HepG2 (cell line): ENCODE measurements around the gene SPHK2. TPM values are rescaled to one million over a fixed set of nuclear protein-coding genes. Genes with fewer than 3 reads are reported as not detected.

Experiments
- CCAR2 ChIP-seq: fragments of 200-400 bp; formaldehyde crosslinking; optimal IDR thresholded peaks from 2 replicates; pipeline ENCODE3; 2018; ENCODE audit warnings: low read depth, mild to moderate bottlenecking, low read length, moderate library complexity
- KAT7 ChIP-seq: IDR thresholded peaks from 2 replicates; pipeline ENCODE4 v1.6.1; 2018; ENCODE audit warnings: borderline replicate concordance, missing compliant biosample characterization
- MTF1 ChIP-seq: sonication (generic); formaldehyde crosslinking; IDR thresholded peaks from 2 replicates; pipeline ENCODE4 v1.5.0; 2020; ENCODE audit warnings: missing genetic modification reagents
- PHF8 ChIP-seq: sonication (generic); formaldehyde crosslinking; IDR thresholded peaks from 2 replicates; pipeline ENCODE4 v1.5.0; 2020; ENCODE audit warnings: missing genetic modification reagents
- SRSF9 ChIP-seq: fragments of 200-400 bp; formaldehyde crosslinking; IDR thresholded peaks from 2 replicates; pipeline ENCODE4 v1.6.1; 2018; ENCODE audit warnings: borderline replicate concordance, mild to moderate bottlenecking, low read depth, low read length; ENCODE audit not compliant: insufficient read depth, poor library complexity, severe bottlenecking
- TBX3 ChIP-seq: fragments of 450-650 bp; IDR thresholded peaks from 2 replicates; pipeline ENCODE4 v1.6.1; 2017; ENCODE audit warnings: antibody characterized with exemption, mild to moderate bottlenecking, inconsistent platforms, borderline replicate concordance
- U2AF1 ChIP-seq: fragments of 200-400 bp; formaldehyde crosslinking; optimal IDR thresholded peaks from 2 replicates; pipeline ENCODE3; 2017; ENCODE audit warnings: mild to moderate bottlenecking, low read depth, low read length
- ZBTB42 ChIP-seq: sonication (generic); formaldehyde crosslinking; IDR thresholded peaks from 2 replicates; pipeline ENCODE4 v1.5.0; 2020; ENCODE audit warnings: mild to moderate bottlenecking, missing genetic modification reagents
- ZFX ChIP-seq: sonication (generic); formaldehyde crosslinking; IDR thresholded peaks from 2 replicates; pipeline ENCODE4 v1.4.0; 2020; ENCODE audit warnings: mild to moderate bottlenecking, low read depth, missing genetic modification reagents, moderate library complexity
- ZNF12 ChIP-seq: sonication (generic); formaldehyde crosslinking; IDR thresholded peaks from 2 replicates; pipeline ENCODE4 v1.5.0; 2020; ENCODE audit warnings: missing genetic modification reagents
- ZNF484 ChIP-seq: sonication (generic); formaldehyde crosslinking; IDR thresholded peaks from 2 replicates; pipeline ENCODE4 v1.5.1; 2020; ENCODE audit warnings: mild to moderate bottlenecking, low read depth, missing genetic modification reagents, borderline replicate concordance
- ZNF776 ChIP-seq: sonication (generic); formaldehyde crosslinking; IDR thresholded peaks from 2 replicates; pipeline ENCODE4 v1.4.0; 2020; ENCODE audit warnings: mild to moderate bottlenecking, missing genetic modification reagents
- polyA plus RNA-seq, 8 experiments: library from polyadenylated mRNA; depleted of rRNA in 3 of 8; stranded (reverse) in 7 of 8; unstranded in 1 of 8; fragments of >200 nt; fragmentation: Illumina TruSeq in 4 of 8; extraction: Trizol in 4 of 8; gene quantifications; 2 replicates each; pipeline versions ENCODE4 v1.2.1 to v1.2.3, GENCODE V29; 2011 to 2016; ENCODE audit warnings: low read depth in 4 of 8, missing spikeins in 1 of 8, mixed read lengths in 1 of 8; ENCODE audit not compliant: insufficient read depth in 1 of 8
- total RNA-seq, 5 experiments: library from RNA; depleted of rRNA; stranded (reverse); fragments of >200 nt; fragmentation: Illumina TruSeq; extraction: Trizol; gene quantifications; 2 replicates each; pipeline ENCODE4 v1.2.3, GENCODE V29; 2016; ENCODE audit warnings: low read depth in 1 of 5
- TF ChIP-seq, protein P1 (sequence below): sonication (generic); formaldehyde crosslinking; IDR thresholded peaks from 2 replicates; pipeline ENCODE4 v1.4.0; 2020; ENCODE audit warnings: missing genetic modification reagents, borderline replicate concordance
- TF ChIP-seq, protein P2 (sequence below): sonication (generic); formaldehyde crosslinking; IDR thresholded peaks from 2 replicates; pipeline ENCODE4 v1.9.0; 2022; ENCODE audit warnings: missing genetic modification reagents, mild to moderate bottlenecking, borderline replicate concordance
- TF ChIP-seq, protein P3 (sequence below): sonication (generic); formaldehyde crosslinking; IDR thresholded peaks from 2 replicates; pipeline ENCODE4 v1.5.0; 2020; ENCODE audit warnings: mild to moderate bottlenecking, missing genetic modification reagents, moderate library complexity
- TF ChIP-seq, protein P4 (sequence below): sonication (generic); formaldehyde crosslinking; IDR thresholded peaks from 2 replicates; pipeline ENCODE4 v1.4.0; 2020; ENCODE audit warnings: missing genetic modification reagents

The SPHK2 gene
- total and polyA plus RNA-seq, 2 of the 13 experiments (the other 11 are each of a cell fraction or from before 2014, with no cell fraction given): 2.9 to 14.4 TPM

DNA sequence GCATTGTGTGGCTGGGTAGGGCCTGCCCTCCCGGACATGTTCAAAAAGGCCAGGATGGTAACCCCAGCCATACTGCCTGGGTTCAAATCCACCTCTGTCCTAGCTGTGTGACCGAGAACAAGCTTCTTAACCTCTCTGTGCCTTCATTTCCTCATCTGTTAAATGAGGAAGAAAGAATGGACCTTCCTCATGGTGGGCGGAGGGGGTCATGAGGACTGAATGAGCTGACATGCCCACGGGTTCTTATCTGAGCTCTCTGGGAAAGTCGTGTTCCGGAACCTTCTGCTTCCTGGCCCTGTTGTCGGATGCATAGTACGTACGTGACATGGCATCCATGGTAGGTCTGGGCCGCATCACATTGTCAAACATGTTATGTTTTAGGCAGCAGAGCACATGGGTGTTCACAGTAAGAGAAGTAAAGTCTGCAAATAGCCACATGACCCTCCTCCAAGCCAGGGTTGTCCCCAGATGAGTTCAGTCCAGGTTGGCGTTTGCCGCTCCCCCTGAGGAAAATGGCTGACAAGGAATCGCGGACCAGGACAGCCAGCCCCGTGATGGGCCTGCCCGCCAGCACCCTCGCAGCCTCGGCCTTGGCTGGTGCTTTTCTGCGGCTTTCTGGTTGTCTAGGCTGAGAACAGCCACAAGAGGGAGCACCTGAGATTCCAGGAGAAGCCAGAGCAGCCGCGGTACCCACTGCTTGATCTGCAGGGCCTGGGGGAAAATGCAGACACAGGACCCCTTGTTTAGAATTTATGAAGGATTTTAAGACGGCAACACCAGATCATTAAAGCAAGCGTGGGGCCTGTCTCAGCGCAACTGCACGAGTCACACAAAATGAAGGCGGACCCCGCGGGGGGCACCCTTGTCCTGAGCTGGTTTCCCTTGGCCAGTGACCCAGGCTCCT lies 55.9 kb downstream of the SPHK2 start (continued):
- TF ChIP-seq, protein P1, sequence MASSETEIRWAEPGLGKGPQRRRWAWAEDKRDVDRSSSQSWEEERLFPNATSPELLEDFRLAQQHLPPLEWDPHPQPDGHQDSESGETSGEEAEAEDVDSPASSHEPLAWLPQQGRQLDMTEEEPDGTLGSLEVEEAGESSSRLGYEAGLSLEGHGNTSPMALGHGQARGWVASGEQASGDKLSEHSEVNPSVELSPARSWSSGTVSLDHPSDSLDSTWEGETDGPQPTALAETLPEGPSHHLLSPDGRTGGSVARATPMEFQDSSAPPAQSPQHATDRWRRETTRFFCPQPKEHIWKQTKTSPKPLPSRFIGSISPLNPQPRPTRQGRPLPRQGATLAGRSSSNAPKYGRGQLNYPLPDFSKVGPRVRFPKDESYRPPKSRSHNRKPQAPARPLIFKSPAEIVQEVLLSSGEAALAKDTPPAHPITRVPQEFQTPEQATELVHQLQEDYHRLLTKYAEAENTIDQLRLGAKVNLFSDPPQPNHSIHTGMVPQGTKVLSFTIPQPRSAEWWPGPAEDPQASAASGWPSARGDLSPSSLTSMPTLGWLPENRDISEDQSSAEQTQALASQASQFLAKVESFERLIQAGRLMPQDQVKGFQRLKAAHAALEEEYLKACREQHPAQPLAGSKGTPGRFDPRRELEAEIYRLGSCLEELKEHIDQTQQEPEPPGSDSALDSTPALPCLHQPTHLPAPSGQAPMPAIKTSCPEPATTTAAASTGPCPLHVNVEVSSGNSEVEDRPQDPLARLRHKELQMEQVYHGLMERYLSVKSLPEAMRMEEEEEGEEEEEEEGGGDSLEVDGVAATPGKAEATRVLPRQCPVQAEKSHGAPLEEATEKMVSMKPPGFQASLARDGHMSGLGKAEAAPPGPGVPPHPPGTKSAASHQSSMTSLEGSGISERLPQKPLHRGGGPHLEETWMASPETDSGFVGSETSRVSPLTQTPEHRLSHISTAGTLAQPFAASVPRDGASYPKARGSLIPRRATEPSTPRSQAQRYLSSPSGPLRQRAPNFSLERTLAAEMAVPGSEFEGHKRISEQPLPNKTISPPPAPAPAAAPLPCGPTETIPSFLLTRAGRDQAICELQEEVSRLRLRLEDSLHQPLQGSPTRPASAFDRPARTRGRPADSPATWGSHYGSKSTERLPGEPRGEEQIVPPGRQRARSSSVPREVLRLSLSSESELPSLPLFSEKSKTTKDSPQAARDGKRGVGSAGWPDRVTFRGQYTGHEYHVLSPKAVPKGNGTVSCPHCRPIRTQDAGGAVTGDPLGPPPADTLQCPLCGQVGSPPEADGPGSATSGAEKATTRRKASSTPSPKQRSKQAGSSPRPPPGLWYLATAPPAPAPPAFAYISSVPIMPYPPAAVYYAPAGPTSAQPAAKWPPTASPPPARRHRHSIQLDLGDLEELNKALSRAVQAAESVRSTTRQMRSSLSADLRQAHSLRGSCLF: no peak
- TF ChIP-seq ZFX (CRISPR knock-in tag) (peak; percentile 69; the same call in 1 of the 2 replicates), ZNF12 (CRISPR knock-in tag) (0 out of 2 replicates have a peak, but pooled peaks have one; percentile 17), TBX3 (no peak), ZNF484 (no peak), U2AF1 (no peak), KAT7 (CRISPR knock-in tag) (no peak), MTF1 (no peak), PHF8 (CRISPR knock-in tag) (0 out of 2 replicates have a peak, but pooled peaks have one; percentile 26), ZBTB42 (CRISPR knock-in tag) (no peak), CCAR2 (no peak), SRSF9 (no peak), ZNF776 (CRISPR knock-in tag) (0 out of 2 replicates have a peak, but pooled peaks have one; percentile 36)
- TF ChIP-seq, protein P2, sequence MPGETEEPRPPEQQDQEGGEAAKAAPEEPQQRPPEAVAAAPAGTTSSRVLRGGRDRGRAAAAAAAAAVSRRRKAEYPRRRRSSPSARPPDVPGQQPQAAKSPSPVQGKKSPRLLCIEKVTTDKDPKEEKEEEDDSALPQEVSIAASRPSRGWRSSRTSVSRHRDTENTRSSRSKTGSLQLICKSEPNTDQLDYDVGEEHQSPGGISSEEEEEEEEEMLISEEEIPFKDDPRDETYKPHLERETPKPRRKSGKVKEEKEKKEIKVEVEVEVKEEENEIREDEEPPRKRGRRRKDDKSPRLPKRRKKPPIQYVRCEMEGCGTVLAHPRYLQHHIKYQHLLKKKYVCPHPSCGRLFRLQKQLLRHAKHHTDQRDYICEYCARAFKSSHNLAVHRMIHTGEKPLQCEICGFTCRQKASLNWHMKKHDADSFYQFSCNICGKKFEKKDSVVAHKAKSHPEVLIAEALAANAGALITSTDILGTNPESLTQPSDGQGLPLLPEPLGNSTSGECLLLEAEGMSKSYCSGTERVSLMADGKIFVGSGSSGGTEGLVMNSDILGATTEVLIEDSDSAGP (CRISPR knock-in tag): peak; percentile 76; the same call in 1 of the 2 replicates
- TF ChIP-seq, protein P3, sequence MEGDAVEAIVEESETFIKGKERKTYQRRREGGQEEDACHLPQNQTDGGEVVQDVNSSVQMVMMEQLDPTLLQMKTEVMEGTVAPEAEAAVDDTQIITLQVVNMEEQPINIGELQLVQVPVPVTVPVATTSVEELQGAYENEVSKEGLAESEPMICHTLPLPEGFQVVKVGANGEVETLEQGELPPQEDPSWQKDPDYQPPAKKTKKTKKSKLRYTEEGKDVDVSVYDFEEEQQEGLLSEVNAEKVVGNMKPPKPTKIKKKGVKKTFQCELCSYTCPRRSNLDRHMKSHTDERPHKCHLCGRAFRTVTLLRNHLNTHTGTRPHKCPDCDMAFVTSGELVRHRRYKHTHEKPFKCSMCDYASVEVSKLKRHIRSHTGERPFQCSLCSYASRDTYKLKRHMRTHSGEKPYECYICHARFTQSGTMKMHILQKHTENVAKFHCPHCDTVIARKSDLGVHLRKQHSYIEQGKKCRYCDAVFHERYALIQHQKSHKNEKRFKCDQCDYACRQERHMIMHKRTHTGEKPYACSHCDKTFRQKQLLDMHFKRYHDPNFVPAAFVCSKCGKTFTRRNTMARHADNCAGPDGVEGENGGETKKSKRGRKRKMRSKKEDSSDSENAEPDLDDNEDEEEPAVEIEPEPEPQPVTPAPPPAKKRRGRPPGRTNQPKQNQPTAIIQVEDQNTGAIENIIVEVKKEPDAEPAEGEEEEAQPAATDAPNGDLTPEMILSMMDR (CRISPR knock-in tag): peak; percentile 94
- TF ChIP-seq, protein P4, sequence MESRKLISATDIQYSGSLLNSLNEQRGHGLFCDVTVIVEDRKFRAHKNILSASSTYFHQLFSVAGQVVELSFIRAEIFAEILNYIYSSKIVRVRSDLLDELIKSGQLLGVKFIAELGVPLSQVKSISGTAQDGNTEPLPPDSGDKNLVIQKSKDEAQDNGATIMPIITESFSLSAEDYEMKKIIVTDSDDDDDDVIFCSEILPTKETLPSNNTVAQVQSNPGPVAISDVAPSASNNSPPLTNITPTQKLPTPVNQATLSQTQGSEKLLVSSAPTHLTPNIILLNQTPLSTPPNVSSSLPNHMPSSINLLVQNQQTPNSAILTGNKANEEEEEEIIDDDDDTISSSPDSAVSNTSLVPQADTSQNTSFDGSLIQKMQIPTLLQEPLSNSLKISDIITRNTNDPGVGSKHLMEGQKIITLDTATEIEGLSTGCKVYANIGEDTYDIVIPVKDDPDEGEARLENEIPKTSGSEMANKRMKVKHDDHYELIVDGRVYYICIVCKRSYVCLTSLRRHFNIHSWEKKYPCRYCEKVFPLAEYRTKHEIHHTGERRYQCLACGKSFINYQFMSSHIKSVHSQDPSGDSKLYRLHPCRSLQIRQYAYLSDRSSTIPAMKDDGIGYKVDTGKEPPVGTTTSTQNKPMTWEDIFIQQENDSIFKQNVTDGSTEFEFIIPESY (CRISPR knock-in tag): 0 out of 2 replicates have a peak, but pooled peaks have one; percentile 21
